Activated T-cell treated with anti-CD3 and anti-CD28 coated beads for 24 hours (primary cell): ENCODE measurements around the gene NGB.
"Not testable (repeated sequence)": the region's sequence is repeated elsewhere in the genome, so short reads cannot be mapped to it uniquely, and the experiment has no call there.

ENCODE experiments used
- DNase-seq: peaks from one replicate; pipeline ENCODE4 v3.0.0-alpha.2; 2020; ENCODE audit warnings: low read depth

Gene NGB, protein sequence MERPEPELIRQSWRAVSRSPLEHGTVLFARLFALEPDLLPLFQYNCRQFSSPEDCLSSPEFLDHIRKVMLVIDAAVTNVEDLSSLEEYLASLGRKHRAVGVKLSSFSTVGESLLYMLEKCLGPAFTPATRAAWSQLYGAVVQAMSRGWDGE

DNA sequence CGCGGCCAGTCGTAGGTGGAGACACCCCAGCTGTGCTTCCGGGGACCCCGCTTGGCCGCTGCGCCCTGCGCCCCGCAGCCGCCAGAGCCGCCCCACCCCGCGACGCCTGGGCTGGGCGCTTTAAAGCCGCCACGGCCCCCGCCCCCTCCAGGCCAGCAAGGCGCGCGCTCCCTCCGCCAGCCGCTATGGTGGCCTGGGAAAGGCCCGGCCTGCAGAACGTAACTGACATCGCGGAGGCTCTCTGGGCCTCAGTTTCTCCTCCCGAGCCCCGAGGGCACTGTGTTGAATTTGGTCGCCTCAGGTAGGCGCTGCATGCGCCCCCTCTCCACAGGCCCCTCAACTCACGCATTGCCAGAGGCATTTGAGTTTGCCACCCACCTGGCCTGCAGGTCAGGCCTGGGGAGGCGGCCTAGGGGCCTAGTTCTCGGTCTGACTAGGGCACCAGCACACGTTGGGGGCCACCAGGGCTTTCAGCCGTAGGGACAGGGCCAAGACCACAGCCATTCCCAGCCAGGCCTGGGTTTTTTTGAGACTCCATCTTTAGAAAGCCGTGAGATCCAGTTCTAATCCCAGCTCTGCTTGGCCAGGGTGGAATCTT, at the start of gene NGB:
NGB (minus strand) TSS at position 94 of the 598 bp plus-strand sequence. CDS start 269 bp downstream, outside the sequence.
- DNase-seq = no peak

DNA sequence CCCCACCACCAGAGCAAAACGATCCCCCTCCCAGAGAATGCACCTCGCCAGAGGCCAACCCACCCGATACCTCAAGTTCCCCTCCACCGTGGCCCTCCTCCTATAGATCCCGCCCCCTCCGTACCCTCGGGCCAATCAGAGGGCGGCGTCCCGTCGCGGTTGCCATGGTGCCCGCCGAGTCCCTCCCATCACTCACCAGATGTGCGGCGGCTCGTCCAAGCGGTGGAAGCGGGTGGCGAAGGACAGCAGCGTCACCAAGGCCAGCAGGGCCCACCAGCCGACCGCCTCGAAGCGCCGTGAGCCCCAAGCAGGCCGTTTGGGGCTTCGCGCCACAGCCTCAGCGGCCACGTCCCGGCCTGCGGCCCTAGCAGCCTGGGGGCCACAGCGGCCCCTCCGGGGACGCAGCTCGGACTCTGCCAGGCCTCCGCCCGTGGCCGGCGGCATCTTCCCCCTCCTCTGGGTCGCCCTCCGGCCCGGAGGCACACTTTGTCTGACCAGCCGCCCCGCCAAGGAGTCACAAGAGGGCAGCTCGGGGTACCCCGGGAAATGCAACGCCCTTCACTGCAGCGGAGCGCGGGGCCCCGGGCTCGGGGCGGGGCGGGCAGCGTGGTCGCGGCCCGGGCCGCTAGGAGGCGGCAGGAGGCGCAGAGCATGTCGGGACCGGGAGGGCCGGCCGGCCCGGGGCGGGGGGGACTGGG, 49.4 kb upstream of the NGB start, which contains the start of gene POMT2:
POMT2 (minus strand) TSS at position 646 of the 698 bp plus-strand sequence; CDS start at position 444, 202 bp downstream.
- DNase-seq = peak; percentile 89

DNA sequence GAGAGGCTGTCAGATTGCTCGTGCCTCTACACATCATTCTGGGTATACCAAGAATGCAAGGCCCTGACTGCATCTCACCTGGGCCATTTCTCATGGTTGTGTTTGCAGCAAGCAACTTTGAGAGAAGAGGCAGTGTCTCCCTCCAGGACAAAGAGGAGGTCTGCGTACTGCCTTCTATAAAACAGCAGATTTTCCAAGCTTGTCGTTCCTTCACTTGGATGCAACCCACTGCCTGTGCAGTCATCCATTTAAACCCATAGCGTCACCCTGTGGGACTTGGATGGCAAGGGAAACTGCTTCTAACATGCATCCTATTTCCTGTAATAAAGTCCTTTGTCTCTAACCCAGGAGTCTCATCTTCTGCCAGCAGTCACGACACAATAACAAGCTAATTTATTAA, 48.4 kb upstream of the NGB start:
- DNase-seq = no peak

DNA sequence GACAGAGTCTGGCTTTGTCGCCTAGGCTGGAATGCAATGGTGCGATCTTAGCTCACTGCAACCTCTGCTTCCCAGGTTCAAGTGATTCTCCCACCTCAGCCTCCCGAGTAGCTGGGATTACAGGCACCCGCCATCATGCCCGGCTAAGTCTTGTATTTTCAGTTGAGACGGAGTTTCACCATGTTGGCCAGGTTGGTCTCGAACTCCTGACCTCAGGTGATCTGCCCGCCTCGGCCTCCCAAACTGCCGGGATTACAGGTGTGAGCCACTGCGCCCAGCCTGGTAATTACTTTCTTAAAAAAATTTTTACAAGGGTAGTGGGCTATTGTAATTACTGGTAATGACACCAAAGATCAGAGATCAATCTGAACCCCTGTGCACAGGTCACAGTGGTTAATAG, 47.8 kb upstream of the NGB start:
- not testable (repeated sequence) for DNase-seq

DNA sequence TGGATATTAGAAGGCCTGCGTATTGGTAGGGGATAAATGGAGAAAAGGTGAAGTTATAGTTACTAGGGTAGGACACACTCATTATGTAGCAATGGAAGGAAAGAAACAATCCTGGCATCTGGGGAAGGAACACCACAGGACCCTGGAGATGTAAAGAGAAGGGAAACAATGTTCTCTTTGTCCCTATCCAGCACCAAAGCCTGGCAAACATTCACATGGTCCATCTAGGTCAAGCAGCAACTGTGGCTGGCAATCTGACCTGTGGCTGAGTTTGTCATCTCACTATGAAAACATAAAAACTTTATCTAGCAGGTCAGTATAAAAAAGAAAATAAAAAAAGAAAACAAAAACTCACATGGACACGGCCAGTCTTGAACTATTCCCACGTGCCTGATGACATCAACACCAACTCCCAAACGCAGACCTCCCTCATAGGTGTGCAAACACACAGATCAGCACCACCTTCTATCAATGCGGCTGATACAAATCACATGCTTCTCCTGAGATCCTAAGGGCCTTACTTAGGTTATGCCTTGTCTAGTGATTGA, 47.1 kb upstream of the NGB start:
- DNase-seq = no peak

DNA sequence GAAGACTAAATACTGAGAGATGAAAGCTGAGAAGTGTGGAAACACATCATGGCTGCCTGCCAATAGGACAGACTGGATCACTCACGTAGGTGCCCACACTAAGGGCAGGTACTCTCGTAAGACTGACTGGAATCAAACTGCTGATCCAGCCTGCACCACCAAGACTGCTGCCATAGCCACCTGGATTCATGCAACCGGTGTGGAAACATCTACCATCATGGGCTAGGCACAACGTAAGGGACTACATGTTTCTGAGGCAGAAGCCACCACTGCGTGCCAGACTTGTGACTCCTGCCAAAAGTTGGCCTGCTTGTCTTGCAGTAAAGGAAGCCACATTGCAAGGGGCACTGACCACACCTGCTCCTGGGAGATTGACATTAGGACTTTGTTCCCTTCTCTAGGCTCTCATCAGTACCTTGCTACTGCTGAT, 45.9 kb upstream of the NGB start:
- DNase-seq = no peak

DNA sequence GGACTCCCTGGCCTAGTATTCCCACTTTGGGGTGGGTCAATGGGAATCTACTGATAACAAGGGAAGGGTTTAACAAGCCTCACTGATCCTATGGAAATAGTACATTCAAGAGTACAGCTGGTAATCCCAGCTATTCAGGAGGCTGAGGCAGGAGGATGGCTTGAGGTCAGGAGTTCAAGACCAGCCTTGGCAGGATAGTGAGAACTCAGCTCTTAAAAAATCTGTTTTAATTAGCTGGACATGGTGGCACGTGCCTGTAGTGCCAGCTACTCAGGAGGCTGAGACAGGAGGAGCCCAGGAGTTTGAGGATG, 45.1 kb upstream of the NGB start:
- no peak for DNase-seq

DNA sequence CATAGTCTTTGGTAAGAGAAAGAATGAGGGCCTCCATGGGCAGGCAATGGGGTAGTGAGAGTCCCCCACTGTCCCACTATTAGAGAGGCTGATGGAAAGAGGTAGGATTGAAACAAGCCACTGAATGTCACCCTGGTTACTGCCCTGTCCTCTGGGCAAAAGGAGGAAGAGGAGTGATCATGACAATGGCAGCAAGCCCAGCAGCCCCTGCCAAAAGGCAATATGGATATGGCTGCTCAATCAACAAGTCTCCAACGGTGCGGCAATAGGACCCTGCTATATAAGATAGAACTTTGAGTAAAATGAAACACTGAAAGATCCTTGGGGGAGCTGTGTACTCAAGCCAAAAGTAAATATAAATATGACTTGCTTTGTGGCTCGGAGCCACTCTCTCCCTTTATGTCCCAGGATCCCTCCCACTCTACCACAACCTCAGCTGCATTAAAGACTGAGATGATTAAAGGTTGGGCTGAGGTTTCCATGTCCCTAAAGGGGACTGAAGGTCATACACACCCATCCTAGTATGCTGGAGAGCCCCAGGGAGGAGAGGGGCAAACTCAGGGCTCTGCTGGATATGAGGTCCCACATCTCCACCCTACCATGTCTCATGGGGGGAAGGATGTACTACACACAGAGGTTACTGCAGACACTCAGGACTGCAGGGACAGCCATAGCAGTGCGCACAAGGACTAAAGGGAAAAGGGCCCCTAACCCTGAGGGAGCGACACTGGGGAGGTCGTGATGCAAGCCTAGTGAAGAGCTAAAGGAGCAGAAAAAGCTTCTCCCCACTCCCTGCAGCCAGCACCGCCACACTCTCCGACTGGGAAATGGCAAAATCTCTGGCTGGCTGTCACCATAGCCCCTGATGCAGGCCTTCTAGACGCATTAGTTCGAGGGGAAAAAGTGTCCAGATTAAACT, 43.8 kb upstream of the NGB start:
- DNase-seq = no peak

DNA sequence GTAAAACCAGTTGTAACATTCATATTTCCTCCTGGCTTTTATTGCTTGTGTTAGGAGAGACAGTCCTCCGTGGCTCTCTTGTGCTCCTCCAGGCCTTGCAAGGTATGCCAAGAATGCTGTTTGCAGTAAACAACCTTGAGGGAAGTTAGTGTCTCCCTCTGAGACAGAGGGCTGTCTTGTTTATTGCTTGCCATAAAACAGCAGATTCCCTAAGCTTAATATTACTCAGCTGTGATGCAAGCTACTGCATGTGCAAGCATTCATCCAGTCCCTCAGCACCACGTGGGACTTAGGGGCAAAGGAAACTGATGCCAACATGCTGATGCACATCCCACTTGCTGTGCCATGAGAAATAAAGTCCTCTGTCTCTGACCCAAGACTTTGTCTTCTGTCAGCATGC, 43.0 kb upstream of the NGB start:
- no peak for DNase-seq

DNA sequence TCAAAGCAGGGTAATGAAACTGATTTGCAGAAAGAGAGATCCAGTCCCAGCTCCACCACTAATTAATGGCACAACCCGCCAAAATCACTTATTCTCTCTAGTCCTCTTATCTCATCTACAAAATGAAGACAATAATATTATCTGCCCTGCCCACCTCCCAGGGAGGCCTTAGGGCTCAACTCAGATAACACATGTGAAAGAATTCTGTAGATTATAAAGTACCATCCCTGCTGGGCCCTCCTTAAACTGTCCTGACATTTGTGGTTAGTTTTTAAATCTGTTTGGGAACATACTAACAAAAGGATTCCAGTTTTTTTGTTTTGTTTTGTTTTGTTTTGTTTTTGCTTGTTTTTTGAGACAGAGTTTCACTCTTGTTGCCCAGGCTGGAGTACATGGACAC, 42.4 kb upstream of the NGB start:
- no peak for DNase-seq

DNA sequence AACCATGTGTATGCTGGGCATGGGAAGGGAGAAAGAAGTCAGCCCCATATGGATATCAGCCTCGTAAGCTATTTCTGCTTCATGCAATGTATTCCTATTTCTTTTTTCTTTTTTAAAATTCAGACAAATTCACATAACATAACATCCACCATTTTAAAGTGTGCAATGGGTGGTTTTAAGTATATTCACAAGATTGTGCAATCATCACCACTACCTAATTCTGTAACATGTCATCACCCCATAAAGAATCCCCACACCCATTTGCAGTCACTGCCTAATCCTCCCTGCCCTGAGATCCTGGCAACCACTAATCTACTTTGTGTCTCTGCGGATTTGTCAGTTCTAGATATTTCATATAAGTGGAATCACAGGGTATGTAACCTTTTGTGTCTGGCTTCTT, 40.2 kb upstream of the NGB start:
- DNase-seq = no peak

DNA sequence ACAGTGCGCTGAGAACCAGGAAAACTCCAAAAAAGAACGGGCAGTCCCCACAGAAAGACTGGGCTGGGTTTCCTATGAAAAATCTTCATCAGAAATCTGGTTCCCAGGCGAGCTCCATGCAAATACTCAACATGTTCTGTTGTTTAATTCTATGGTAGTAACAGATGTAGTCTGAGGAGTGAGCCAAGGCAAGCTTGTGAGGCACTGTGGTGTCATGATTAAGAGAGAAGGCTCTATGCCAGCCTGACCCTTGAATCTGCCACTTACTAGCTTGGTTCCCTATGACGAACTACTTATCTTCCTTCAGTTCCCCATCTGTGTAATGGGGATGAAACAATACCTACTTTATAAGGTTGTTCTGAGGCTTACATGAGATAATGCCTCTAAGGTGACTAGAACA, 39.0 kb upstream of the NGB start:
- no peak for DNase-seq

DNA sequence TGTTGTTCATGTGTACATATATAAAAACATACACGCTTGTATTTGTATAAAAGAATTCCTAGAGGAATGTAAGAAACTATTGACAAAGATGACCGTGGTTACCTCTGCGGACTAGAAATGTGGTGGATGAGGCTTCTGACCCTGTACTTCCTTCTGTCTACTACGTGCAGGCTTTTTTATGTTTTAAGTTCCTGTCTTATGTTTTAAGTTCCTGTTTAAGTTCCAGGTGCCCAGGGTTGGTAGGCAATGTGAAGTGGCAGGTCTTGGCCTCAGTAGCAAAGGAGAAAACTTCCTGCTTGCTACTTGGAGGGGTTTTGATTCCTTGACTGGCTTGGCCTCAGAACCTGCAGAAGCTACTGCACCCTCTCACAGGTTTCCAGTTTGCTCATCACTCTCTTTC, 38.1 kb upstream of the NGB start:
- no peak for DNase-seq

DNA sequence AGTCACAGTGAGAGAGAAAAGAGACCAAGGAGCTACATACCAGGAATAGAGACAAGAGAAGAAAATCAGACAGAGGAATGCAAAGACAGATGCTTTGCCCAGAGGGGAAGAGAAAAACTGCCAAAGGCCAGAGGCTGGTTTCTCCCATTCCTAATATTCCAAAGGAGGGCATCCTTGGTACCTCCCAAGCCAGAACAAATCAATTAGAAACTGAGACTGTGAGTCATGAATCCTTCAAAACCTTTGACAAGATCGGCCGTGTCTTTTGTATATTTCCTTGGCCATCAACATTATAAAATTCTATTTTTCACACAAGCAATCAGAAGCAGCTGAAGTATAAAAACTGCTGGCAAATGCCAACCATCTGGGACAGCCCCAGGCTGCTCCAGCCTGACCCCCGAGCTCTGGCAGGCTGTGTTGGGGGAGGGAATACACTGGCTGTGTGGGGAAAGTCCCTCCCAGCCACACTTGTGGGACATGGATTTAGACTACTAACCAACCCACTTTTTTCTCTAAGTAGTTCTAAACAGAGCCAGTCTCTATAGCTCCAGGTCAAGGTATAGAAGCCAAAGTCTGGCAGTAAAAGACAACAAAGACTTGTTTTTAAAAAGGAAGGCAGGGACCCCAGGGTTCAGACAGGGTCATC, 36.0 kb upstream of the NGB start:
- no peak for DNase-seq

DNA sequence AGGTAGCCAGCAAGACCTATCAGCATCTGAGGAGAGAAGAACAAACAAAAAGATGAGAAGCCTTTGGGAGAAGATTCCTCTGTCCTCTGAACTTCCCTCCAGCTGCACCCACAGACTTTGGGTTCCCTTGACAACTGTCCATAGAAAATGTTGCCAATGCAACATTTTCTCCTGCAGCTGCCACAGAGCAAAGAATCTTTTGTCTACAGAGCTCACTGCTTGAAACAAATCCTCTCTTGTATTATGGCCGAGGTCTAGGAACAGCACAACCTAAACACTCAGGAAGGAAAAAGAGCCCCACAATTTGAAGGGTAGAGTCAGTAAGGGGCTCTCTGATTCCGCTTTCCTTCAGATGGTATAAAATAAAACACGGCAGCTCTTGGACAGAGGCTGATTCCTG, 35.4 kb upstream of the NGB start:
- no peak for DNase-seq

DNA sequence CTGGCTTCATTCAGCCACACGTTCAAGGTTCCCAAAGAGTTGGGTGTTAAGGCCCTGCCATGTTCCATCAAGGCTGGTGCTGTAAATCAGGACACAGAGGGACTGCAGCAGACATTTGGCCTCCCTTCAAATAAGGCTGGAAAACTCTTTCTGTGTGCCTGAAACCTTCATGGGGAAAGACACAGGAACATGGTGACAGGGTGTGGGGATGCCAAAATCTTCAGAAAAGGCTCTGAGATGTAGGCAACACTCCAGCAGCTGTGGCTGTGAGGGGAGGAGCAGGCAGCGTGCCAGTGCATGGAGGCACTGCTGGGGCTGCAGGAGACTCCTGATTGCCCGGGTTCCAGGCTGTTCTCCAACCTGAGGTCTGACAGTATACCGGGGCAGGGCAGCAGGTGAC, 34.7 kb upstream of the NGB start:
- no peak for DNase-seq

DNA sequence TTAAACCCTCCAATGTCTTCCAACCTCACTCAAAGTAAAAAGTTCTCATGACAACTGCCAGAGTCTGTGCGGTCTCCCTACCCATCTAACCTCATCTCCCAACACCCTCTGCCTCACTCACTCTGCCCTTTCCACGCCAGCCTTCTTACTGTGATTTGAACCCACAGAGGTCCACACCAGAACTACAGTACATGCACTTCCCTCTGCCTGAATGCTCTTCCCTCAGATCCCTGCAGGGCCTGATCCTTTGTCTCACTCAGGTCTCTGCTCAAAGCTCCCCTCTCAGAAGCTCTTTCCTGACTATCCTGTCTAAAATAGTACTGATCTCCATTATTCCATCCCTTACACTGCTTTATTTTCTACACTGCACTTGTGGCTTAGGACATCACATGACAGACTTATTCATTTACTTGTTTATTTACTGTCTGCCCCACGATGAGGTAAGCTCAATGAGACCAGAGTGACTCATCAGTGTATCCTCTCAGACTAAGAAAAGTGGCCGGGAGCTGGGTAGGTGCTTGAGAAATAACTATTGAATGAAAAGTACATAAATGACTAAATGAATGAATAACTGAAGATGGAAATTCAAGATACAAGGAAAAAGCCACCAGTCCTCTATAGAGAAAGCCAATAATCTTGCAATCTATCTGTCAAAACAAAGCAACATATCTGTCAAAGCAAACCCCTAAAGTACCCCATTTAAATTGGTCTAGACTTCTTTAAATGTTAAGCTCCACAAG, 32.6 kb upstream of the NGB start:
- peak; percentile 21 for DNase-seq

DNA sequence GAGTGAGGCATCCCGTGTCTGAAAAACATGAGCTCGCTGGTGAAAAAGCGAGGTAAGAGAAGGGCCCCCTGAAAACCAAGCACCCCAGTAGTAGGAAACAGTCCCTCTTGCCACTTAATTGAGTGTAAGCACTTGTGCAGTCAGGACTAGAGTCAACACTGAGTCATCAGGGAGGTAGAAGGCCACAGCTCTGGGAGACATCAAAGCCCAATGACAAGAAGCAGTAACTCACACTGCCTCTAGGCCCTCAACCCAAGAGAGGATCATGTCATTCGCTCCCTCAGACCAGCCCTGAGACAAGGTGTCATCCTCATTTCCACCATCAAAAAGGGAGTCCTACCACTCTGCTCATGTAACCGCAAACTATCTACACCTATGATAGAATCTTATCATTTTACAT, 31.9 kb upstream of the NGB start:
- DNase-seq = peak; percentile 20

DNA sequence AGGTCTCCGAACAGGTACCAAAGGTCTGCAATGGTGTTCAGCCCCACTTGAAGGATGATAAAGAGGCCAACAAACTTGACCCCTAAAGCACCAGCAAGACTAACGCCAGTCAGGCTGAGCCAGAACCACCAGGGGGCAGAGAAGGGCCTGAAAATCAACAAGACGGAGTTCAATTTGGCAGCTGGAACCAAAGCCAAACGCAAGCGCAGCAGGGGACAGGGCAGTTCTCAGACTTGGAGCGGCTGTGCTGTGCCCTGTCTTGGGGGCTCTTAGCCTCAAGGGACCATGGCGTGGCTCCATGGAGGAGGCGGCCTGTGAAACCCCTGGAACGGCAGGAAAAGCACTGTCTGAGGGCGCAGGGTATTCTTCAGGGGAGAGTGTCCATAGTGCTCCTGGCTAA, 30.1 kb upstream of the NGB start:
- DNase-seq = peak; percentile 21

DNA sequence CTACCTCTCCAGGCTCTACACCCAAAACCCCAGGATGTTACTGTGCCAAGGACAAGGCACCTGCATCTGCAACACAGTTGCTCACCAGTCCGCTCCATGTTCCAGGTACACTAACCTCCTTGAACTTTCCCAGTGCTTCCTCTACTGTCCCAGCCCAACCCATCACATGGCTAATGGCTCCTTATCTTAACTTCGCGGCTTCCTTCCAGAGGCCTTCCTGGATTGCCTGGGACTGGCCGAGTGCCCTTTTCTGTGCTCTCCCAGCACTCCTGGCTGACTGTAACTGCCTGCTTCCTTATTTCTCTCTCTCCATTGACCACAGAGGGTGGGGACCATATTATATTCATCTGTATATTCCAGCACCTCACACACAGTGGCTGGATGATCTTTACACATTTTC, 28.8 kb upstream of the NGB start:
- DNase-seq = no peak

DNA sequence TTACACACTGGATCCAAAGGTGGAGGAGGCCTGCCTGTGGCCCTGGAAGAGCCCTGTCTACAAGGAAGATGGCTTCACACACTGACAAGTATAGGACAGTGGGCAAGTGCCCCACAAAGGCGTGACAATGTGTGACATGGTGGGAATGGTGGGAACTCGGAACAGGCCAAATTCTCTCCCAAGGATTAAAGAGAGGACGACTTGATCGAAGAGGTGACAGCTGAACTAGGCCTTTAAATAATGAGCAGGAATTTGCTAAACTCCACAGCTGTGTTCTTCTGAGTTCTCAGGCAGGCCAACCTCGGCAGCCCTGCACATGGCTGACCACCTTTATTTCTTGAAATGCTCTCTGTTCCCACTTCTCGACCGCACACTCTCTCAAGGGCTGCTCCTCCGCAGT, 25.9 kb upstream of the NGB start:
- no peak for DNase-seq
